Dedifferentiated amniotic fluid mesenchymal stem cell (primary cell): Measurements from ENCODE around the gene FRMD4B.
"Not testable (repeated sequence)": the region's sequence is repeated elsewhere in the genome, so short reads cannot be mapped to it uniquely, and the experiment has no call there.

Experiments used
- DNase-seq: peaks from one replicate; pipeline ENCODE4 v3.0.0-alpha.2; 2016; ENCODE audit errors: extremely low spot score

Gene FRMD4B

GRCh38 chr3:69283913-69284611 is 101.8 kb downstream of the FRMD4B start:
- no peak for DNase-seq

- no peak for DNase-seq
Measured at GRCh38 chr3:69283496-69283895, 102.4 kb downstream of the FRMD4B start.

- DNase-seq: no peak
Measured at GRCh38 chr3:69282181-69282580, 103.7 kb downstream of the FRMD4B start.

GRCh38 chr3:69277403-69277802 is 108.5 kb downstream of the FRMD4B start:
- not testable (repeated sequence) for DNase-seq

GRCh38 chr3:69276884-69277283 is 109.0 kb downstream of the FRMD4B start:
- no peak for DNase-seq

- DNase-seq: not testable (repeated sequence)
Measured at GRCh38 chr3:69276191-69276590, 109.7 kb downstream of the FRMD4B start.

GRCh38 chr3:69273896-69274295 is 112.0 kb downstream of the FRMD4B start:
- no peak for DNase-seq

GRCh38 chr3:69272556-69272955 is 113.3 kb downstream of the FRMD4B start:
- DNase-seq: no peak

GRCh38 chr3:69271098-69271497 is 114.8 kb downstream of the FRMD4B start:
- DNase-seq: no peak

- DNase-seq: no peak
Measured at GRCh38 chr3:69266585-69266984, 119.3 kb downstream of the FRMD4B start.

GRCh38 chr3:69266071-69266470 is 119.8 kb downstream of the FRMD4B start:
- not testable (repeated sequence) for DNase-seq

GRCh38 chr3:69260843-69261405 is 125.0 kb downstream of the FRMD4B start:
- DNase-seq: not testable (repeated sequence)

GRCh38 chr3:69260216-69260787 is 125.6 kb downstream of the FRMD4B start:
- no peak for DNase-seq

- no peak for DNase-seq
Measured at GRCh38 chr3:69259125-69259524, 126.8 kb downstream of the FRMD4B start.

GRCh38 chr3:69255928-69256327 is 130.0 kb downstream of the FRMD4B start:
- DNase-seq: no peak

- no peak for DNase-seq
Measured at GRCh38 chr3:69254351-69254750, 131.5 kb downstream of the FRMD4B start.

- no peak for DNase-seq
Measured at GRCh38 chr3:69252631-69253030, 133.3 kb downstream of the FRMD4B start.

- DNase-seq: no peak
Measured at GRCh38 chr3:69252141-69252540, 133.7 kb downstream of the FRMD4B start.

- no peak for DNase-seq
Measured at GRCh38 chr3:69251078-69251805, 134.6 kb downstream of the FRMD4B start.

GRCh38 chr3:69250014-69250413 is 135.9 kb downstream of the FRMD4B start:
- DNase-seq: no peak

- no peak for DNase-seq
Measured at GRCh38 chr3:69249001-69249400, 136.9 kb downstream of the FRMD4B start.

GRCh38 chr3:69248436-69248835 is 137.5 kb downstream of the FRMD4B start:
- no peak for DNase-seq

GRCh38 chr3:69246612-69247011 is 139.3 kb downstream of the FRMD4B start:
- no peak for DNase-seq
